Measurements from ENCODE around the gene PLTP. TPM values are rescaled to one million over a fixed set of nuclear protein-coding genes. Genes with fewer than 3 reads are reported as not detected.

PLTP gene
- total and polyA plus RNA-seq, 4 donors, result 26.9 to 125 (median 80.7) TPM

DNA sequence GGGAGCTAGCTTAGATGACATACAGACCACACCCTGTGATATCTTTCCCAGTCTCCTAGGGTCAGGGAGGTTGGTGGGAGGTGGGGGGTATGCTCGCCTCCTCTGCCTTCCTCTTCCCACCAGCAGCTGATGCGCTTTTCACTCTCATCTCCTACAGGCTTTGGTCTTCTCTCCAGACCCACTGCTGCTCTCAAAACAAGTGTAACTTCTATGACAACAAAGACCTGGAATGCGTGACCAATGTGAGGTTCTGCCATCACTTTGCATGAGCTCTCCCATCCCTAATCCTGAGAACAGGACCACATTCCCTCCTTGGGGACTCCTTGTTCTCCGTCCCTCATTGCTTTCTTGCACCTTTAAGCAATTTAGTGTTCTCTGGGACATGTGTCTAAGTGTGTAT is 18.1 kb downstream of the PLTP start:
- TF ChIP-seq, protein P1, sequence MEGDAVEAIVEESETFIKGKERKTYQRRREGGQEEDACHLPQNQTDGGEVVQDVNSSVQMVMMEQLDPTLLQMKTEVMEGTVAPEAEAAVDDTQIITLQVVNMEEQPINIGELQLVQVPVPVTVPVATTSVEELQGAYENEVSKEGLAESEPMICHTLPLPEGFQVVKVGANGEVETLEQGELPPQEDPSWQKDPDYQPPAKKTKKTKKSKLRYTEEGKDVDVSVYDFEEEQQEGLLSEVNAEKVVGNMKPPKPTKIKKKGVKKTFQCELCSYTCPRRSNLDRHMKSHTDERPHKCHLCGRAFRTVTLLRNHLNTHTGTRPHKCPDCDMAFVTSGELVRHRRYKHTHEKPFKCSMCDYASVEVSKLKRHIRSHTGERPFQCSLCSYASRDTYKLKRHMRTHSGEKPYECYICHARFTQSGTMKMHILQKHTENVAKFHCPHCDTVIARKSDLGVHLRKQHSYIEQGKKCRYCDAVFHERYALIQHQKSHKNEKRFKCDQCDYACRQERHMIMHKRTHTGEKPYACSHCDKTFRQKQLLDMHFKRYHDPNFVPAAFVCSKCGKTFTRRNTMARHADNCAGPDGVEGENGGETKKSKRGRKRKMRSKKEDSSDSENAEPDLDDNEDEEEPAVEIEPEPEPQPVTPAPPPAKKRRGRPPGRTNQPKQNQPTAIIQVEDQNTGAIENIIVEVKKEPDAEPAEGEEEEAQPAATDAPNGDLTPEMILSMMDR (IDR thresholded peaks at IDR 0.05; ENCODE audit: control extremely low read depth, extremely low read depth), result no peak
- Histone ChIP-seq H3K27ac (ENCODE audit: low read depth in 1 of 2, low read length in 1 of 2) (no peak overlapping the region), H3K4me3 (no peak overlapping the region), H3K36me3 (ENCODE audit: control insufficient read depth in 4 of 4, insufficient read depth in 4 of 4, low read length in 4 of 4) (peaks cover 9 to 44% (median 20%) of the 10 kb centered on the region in 4 donors), H3K27me3 (ENCODE audit: control insufficient read depth in 3 of 3, insufficient read depth in 3 of 3, low read length in 2 of 3) (no peaks in the 10 kb centered on the region), H3K4me1 (ENCODE audit: control insufficient read depth in 5 of 5, insufficient read depth in 5 of 5, low read length in 5 of 5) (peaks cover 0 to 14% (median 7%) of the 10 kb centered on the region in 5 donors), H3K9me3 (ENCODE audit: control insufficient read depth in 4 of 4, insufficient read depth in 3 of 4, low read length in 3 of 4) (no peaks in the 10 kb centered on the region), H3K9ac (ENCODE audit: insufficient read depth in 1 of 2, low read length in 2 of 2) (no peak overlapping the region)
- no peak for DNase-seq
- no peak for ATAC-seq (ENCODE audit: insufficient read depth, low FRiP score)
- WGBS, 2 donors, result 97 to 98% methylated on average over 4 of the region's 4 CpGs

DNA sequence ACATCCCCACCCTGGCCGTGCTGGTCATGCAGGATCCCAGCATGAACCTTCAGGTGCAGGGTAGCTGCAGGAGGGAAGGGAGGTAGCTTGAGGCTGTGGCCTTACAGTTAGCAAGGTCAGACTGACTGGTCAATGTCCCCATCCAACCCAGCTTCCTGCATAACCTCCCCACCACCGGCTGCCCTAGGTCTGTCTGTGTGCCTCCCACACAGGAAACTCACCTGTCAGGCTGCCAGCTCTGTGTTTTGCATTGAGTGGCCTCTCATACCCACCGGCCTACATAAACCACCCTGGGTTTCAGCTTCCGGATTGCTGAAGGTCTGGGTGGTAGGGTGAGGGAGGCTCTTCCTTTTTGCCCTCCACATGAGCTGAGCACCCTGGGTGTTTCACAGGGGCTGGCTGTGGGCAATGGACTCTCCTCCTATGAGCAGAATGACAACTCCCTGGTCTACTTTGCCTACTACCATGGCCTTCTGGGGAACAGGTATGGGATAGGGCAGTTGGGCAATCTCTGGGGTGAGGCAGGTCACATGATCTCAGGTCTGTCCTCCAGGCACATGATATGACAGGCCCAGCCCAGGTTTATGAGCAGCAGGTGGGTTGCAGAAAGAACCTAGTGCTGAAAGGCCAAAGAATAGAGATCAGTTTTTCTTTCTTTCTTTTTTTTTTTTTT is 19.0 kb downstream of the PLTP start:
- Histone ChIP-seq H3K9ac (ENCODE audit: insufficient read depth in 1 of 2, low read length in 2 of 2) (no peak overlapping the region), H3K27ac (ENCODE audit: low read depth in 1 of 2, low read length in 1 of 2) (no peak overlapping the region)
- TF ChIP-seq, protein P1 (IDR thresholded peaks at IDR 0.05; ENCODE audit: control extremely low read depth, extremely low read depth), result no peak

DNA sequence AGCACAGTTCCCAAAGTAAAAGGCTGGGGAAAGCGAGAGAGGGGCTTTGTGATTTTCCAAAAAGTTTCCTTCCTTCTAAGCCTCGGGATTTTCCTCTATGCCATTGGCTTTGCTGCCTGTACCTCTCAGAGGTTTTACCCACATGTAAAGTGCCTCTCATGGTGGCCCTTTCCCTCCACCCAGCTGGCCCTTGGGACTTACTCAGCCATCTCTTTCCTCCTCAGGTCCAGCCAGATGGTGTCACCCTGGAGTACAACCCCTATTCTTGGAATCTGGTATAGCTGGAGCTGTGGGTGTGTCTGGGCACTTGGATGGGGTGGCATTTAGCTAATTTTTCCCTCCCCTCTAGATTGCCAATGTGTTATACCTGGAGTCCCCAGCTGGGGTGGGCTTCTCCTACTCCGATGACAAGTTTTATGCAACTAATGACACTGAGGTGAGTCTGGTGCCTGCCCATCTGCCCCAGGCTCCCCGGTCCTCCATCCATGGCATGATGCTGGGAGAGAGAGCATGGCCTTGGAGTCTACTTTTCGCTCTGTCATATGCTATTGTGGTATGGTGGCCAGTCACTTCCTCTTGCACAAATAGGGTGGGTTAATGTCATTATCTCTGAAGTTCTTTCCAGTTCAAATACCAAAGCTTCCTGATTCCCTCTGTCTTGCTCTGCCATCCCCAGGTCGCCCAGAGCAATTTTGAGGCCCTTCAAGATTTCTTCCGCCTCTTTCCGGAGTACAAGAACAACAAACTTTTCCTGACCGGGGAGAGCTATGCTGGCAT is 19.7 kb downstream of the PLTP start:
- Histone ChIP-seq H3K4me1 (ENCODE audit: control insufficient read depth in 5 of 5, insufficient read depth in 5 of 5, low read length in 5 of 5) (peaks cover 0 to 14% (median 10%) of the 10 kb centered on the region in 5 donors), H3K27me3 (ENCODE audit: control insufficient read depth in 3 of 3, insufficient read depth in 3 of 3, low read length in 2 of 3) (no peaks in the 10 kb centered on the region), H3K36me3 (ENCODE audit: control insufficient read depth in 4 of 4, insufficient read depth in 4 of 4, low read length in 4 of 4) (peaks cover 3 to 39% (median 18%) of the 10 kb centered on the region in 4 donors), H3K9ac (ENCODE audit: insufficient read depth in 1 of 2, low read length in 2 of 2) (no peak overlapping the region), H3K27ac (ENCODE audit: low read depth in 1 of 2, low read length in 1 of 2) (peak overlapping the region in 1 of 2 donors; percentile 94), H3K4me3 (peak overlapping the region; percentile 93), H3K9me3 (ENCODE audit: control insufficient read depth in 4 of 4, insufficient read depth in 3 of 4, low read length in 3 of 4) (no peaks in the 10 kb centered on the region)
- DNase-seq, result no peak
- no peak for ATAC-seq (ENCODE audit: insufficient read depth, low FRiP score)
- 67 to 77% methylated on average over 9 of the region's 9 CpGs for WGBS, 2 donors
- TF ChIP-seq, protein P1 (IDR thresholded peaks at IDR 0.05; ENCODE audit: control extremely low read depth, extremely low read depth), result no peak

More for the DNA sequence above, 19.0 kb downstream of the PLTP start:
- Histone ChIP-seq H3K36me3 (ENCODE audit: control insufficient read depth in 4 of 4, insufficient read depth in 4 of 4, low read length in 4 of 4) (peaks cover 8 to 40% (median 19%) of the 10 kb centered on the region in 4 donors), H3K4me1 (ENCODE audit: control insufficient read depth in 5 of 5, insufficient read depth in 5 of 5, low read length in 5 of 5) (peaks cover 0 to 14% (median 10%) of the 10 kb centered on the region in 5 donors), H3K4me3 (no peak overlapping the region), H3K27me3 (ENCODE audit: control insufficient read depth in 3 of 3, insufficient read depth in 3 of 3, low read length in 2 of 3) (no peaks in the 10 kb centered on the region), H3K9me3 (ENCODE audit: control insufficient read depth in 4 of 4, insufficient read depth in 3 of 4, low read length in 3 of 4) (no peaks in the 10 kb centered on the region)
- 44 to 57% methylated on average over 4 of the region's 4 CpGs for WGBS, 2 donors
- ATAC-seq (ENCODE audit: insufficient read depth, low FRiP score) (no peak), DNase-seq (no peak)

Measured in lung (tissue), 12 donors.